Body of pancreas (tissue), 4 donors: ENCODE measurements around the gene MGRN1. TPM values are rescaled to one million over a fixed set of nuclear protein-coding genes. Genes with fewer than 3 reads are reported as not detected.

ENCODE experiments used
- ATAC-seq: fragments of 150-250 bp; one replicate; pipeline ENCODE4 v1.9.1; 2016
- DNase-seq, 4 donors: peaks; one replicate each; pipeline ENCODE4 v3.0.0-alpha.2; 2019
- H3K27ac ChIP-seq, 4 donors: fragments of 200-600 bp; sonication (generic); 1 replicate in 3 of 4; 2 replicates in 1 of 4; pipeline versions ENCODE4 v1.5.1 to v1.6.1; 2016 to 2019; ENCODE audit warnings: mild to moderate bottlenecking in 1 of 4, mixed read lengths in 1 of 4, moderate library complexity in 1 of 4
- H3K27me3 ChIP-seq, 2 donors: fragments of 200-600 bp; sonication (generic); one replicate each; pipeline ENCODE4 v1.6.0; 2016; ENCODE audit warnings: mild to moderate bottlenecking in 1 of 2
- H3K36me3 ChIP-seq, 2 donors: fragments of 200-600 bp; sonication (generic); replicated peaks in 1 of 2; 2 replicates each; pipeline ENCODE4 v1.5.1; 2016; ENCODE audit warnings: low read depth in 2 of 2; ENCODE audit not compliant: insufficient read depth in 1 of 2
- H3K4me1 ChIP-seq: fragments of 200-600 bp; sonication (generic); one replicate; pipeline ENCODE4 v1.6.0; 2016
- H3K4me3 ChIP-seq, 2 donors: fragments of 200-600 bp; sonication (generic); 1 replicate in 1 of 2; 2 replicates in 1 of 2; pipeline ENCODE4 v1.5.1; 2016 to 2019
- H3K9me3 ChIP-seq, 3 donors: fragments of 200-600 bp; sonication (generic); 1 replicate in 2 of 3; 2 replicates in 1 of 3; pipeline ENCODE4 v1.5.1; 2016
- CTCF ChIP-seq, 7 experiments: fragments of 450-650 bp in 4 of 7; fragments of 200-600 bp in 3 of 7; sonication (generic) in 3 of 7; IDR thresholded peaks; one replicate each; pipeline ENCODE4 v1.5.1; 2016 to 2019; ENCODE audit warnings: antibody characterized with exemption in 7 of 7
- POLR2A ChIP-seq, 3 donors: fragments of 450-650 bp; IDR thresholded peaks; one replicate each; pipeline ENCODE4 v1.6.1; 2016; ENCODE audit warnings: antibody characterized with exemption in 3 of 3, mild to moderate bottlenecking in 2 of 3
- WGBS, 2 donors: methylation state at CpG; one replicate each; pipeline ENCODE4 v1.1.5; 2017; 5-methylcytosine and 5-hydroxymethylcytosine counted together
- intact Hi-C: fragments of 100-400 bp; cut with DNase I; formaldehyde crosslinking; loops from one replicate; pipeline ENCODE4 v1.15.1; 2023
- total RNA-seq, 2 donors: library from RNA; depleted of rRNA; stranded (reverse); fragments of >200 nt; gene quantifications; one replicate each; pipeline ENCODE4 v1.1.0, GENCODE V29; 2016

The MGRN1 gene
- total RNA-seq, 2 donors from 2014 or later: 23.3 to 44.8 TPM

DNA sequence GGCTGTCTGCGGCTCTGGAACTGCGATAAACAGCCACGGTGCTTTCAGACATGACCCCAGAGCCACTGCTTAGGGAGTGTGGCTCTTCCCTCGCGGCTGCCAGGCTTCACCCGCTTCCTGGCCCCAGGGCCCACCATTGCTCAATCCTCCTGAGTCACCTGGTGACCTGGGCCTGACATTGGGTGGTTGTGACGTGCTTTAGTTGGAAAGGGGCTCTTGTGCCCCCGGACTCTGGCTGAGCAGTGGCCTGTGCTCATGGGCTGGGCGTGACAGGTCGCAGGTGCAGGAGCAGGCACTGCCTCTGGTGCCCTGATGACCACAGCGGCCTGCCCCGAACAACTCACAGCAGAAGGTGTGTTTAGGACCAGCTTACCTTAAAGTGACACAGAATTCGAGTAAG is 60.1 kb downstream of the MGRN1 start:
- ATAC-seq: no peak
- no peak overlapping the region for H3K27ac ChIP-seq
- no peaks in the 10 kb centered on the region for H3K9me3 ChIP-seq
- no peaks in the 10 kb centered on the region for H3K4me1 ChIP-seq
- DNase-seq: no peak
- 86 to 88% methylated on average over 5 to 12 of the region's 13 CpGs for WGBS, 2 donors
- H3K36me3 ChIP-seq: peaks cover 0 to 15% of the 10 kb centered on the region in 2 donors
- intact Hi-C loops: no loop called here
- H3K4me3 ChIP-seq: no peak overlapping the region
- H3K27me3 ChIP-seq: no peaks in the 10 kb centered on the region
- TF ChIP-seq CTCF (IDR thresholded peaks at IDR 0.05): no peak

DNA sequence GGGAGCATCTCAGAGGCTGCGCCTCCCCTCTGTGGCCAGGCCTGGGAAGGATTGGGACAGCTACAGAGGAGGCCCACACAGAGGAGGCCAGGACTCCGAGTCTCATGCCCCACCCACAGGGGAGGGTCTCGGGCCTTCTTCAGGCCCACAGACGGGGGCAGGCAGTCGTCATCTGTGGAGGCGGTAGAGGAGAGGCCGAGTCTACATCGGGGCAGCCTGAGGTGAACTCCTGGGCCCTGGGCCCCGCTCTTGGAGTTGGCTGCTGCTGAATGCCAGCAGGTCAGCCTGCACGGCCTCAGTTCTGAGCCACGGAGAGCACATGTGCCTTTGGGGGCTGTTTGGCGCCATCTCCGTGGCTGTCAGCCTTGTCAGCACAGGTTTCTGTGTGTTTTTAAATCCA is 60.7 kb downstream of the MGRN1 start:
- H3K9me3 ChIP-seq: no peaks in the 10 kb centered on the region
- no peak overlapping the region for H3K27ac ChIP-seq
- WGBS, 2 donors: 91 to 95% methylated on average over 3 to 12 of the region's 13 CpGs
- peaks cover 0 to 15% of the 10 kb centered on the region in 2 donors for H3K36me3 ChIP-seq
- H3K4me1 ChIP-seq: no peaks in the 10 kb centered on the region
- H3K27me3 ChIP-seq: no peaks in the 10 kb centered on the region
- no peak for DNase-seq
- TF ChIP-seq POLR2A (IDR thresholded peaks at IDR 0.05) (no peak), CTCF (IDR thresholded peaks at IDR 0.05) (no peak)
- intact Hi-C loops: no loop called here
- no peak overlapping the region for H3K4me3 ChIP-seq
- no peak for ATAC-seq

- DNase-seq (no peak), ATAC-seq (no peak)
- Histone ChIP-seq H3K4me1 (no peaks in the 10 kb centered on the region), H3K9me3 (no peaks in the 10 kb centered on the region), H3K4me3 (no peak overlapping the region), H3K27me3 (no peaks in the 10 kb centered on the region), H3K27ac (no peak overlapping the region), H3K36me3 (peaks cover 0 to 15% of the 10 kb centered on the region in 2 donors)
- intact Hi-C loops: no loop called here
- TF ChIP-seq CTCF (IDR thresholded peaks at IDR 0.05) (no peak), POLR2A (IDR thresholded peaks at IDR 0.05) (no peak)
- WGBS, 2 donors: 89 to 93% methylated on average over 25 to 35 of the region's 38 CpGs
Observed at GRCh38 chr16:4685776-4686496, 61.3 kb downstream of the MGRN1 start.

DNA sequence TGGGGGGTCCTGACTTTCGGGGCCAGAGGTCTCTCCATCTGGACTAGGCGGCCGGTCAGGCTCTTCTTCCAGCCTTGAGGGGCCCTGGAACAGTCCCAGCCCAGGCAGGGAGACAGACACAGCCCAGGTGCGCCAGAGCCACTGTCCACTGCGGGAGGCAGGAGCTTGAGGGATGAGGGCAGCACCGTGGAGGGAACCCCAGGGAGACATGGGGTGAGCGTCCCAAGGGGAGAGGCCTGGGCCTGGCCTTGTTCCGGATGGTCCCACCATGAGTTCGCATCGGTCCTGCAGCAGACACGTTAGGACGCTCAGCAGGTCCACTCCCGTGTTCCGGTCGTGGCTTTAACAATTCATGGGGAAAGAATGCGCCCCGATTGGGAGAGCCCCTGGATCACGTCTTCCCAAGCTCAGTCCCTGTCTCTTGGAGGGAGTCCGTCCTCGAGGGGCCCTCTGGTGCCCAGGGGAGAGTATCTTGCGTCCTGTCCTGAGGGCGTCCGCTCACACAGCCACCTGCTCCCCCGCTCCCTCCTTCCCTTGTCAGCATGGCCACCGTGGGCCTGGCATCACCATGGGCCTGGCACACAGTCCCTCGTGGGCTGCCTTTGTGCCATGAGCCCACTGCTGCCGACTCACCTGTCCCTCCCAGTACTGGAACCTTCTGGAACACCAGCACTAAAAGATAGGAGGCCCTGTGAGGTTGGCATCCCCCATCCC is 62.0 kb downstream of the MGRN1 start:
- 91 to 98% methylated on average over 7 to 23 of the region's 27 CpGs for WGBS, 2 donors
- H3K4me1 ChIP-seq: no peaks in the 10 kb centered on the region
- no peak overlapping the region for H3K27ac ChIP-seq
- peaks cover 0 to 13% of the 10 kb centered on the region in 2 donors for H3K36me3 ChIP-seq
- no peak overlapping the region for H3K4me3 ChIP-seq
- DNase-seq (no peak), ATAC-seq (no peak)
- intact Hi-C loops: no loop called here
- TF ChIP-seq CTCF (IDR thresholded peaks at IDR 0.05) (no peak), POLR2A (IDR thresholded peaks at IDR 0.05) (no peak)
- H3K27me3 ChIP-seq: no peaks in the 10 kb centered on the region
- H3K9me3 ChIP-seq: no peaks in the 10 kb centered on the region
